Measurements from ENCODE around the gene NRARP. TPM values are rescaled to one million over a fixed set of nuclear protein-coding genes. Genes with fewer than 3 reads are reported as not detected.

Gene NRARP
- total and polyA plus RNA-seq, 2 of the 8 experiments (the other 6 are each of a cell fraction or from before 2014, with no cell fraction given): 32.5 to 37.2 TPM

DNA sequence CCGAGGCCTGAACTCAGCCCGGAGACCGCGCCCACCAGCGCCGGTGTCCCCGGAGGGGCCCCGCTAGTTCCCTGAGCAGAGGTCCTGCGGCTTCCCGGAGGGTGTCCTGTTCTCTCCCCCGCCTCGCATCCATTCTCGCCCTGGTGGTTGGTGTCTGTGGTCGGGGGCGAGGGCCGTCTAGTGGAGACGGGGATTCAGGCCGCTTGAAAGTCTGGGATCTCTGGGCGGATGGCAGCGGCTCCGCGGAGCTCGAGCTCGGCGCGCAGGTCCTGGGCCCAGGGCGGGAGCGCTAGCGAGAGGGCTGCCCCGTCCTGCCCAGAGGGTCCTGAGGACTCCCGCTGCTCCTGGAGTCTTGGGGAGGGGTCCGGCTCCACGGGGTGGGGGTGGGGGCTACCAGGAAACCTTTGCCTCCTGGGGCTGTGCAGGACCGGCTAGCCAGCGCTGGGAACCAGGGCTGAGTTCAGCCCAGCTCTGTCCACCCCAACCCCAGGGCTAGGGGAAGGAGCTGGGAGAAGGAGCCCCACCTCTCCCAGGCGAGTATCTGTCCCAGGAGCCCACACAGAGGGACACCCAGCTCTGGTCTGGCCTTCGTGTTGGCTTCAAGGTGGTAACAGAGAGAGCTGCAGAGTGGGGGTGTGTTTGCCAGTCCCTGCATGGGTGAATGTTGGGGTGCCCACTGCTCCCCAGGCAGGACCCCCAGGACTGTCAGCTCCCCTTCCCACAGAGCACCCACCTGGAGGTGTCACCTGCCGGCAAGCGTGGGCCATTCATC, 20.5 kb downstream of the NRARP start:
- FAIRE-seq (no peak), DNase-seq (ENCODE audit: low read depth in 1 of 2, low spot score in 2 of 2) (peak in 1 of 2 experiments; percentile 80)
- peaks cover 0 to 12% (median 0%) of the 10 kb centered on the region in 4 experiments; a peak in 2 of 8 replicates for H3K36me3 ChIP-seq (ENCODE audit: control insufficient read depth in 2 of 4, insufficient read depth in 4 of 4, low read length in 3 of 4)
- H3K79me2 ChIP-seq (ENCODE audit: control insufficient read depth in 1 of 2, insufficient read depth in 2 of 2, low read length in 2 of 2): no peaks in the 10 kb centered on the region
- no peak overlapping the region for H2BK12ac ChIP-seq (ENCODE audit: low read depth, low read length)
- no peak overlapping the region for H2BK20ac ChIP-seq (ENCODE audit: low read length)
- H2BK120ac ChIP-seq (replicated peaks; ENCODE audit: low read depth, low read length): no peak overlapping the region
- POLR2A ChIA-PET (ENCODE audit: partially characterized antibody): interaction anchor here (0.6 to 2.0 kb wide), 14 partner anchors 8 to 80 kb away, joined by 3 to 6 read pairs (median 4); partner anchors contain the start of genes CYSRT1, NELFB, NRARP and TUBB4B
- H3K4me3 ChIP-seq (ENCODE audit: extremely low read depth in 1 of 4, insufficient read depth in 2 of 4, low read depth in 3 of 4, low read length in 4 of 4): peak overlapping the region; percentile 42 to 75 (median 54)
- WGBS, 2 experiments (ENCODE audit: extremely low coverage in 1 of 2, insufficient coverage in 1 of 2, insufficient read length in 1 of 2, insufficient replicate concordance in 2 of 2, low coverage in 1 of 2, low lambda C conversion rate in 2 of 2, missing lambda C conversion rate in 1 of 2): 7% methylated on average over 27 of the region's 39 CpGs; no CpG with 5 or more reads in 1 of the 2 experiments
- H2AK5ac ChIP-seq (ENCODE audit: low read depth, low read length): no peak overlapping the region
- no peak overlapping the region for H4K91ac ChIP-seq (replicated peaks; ENCODE audit: insufficient read length, low read length)
- no peak overlapping the region for H3K14ac ChIP-seq (ENCODE audit: insufficient read length)
- peak overlapping the region; percentile 78 for H3K4ac ChIP-seq (replicated peaks; ENCODE audit: insufficient read length, low read depth, low read length)
- no peak overlapping the region for H3K27ac ChIP-seq (ENCODE audit: low read depth, low read length)
- H4K5ac ChIP-seq (ENCODE audit: insufficient read length, low read depth, low read length): no peak overlapping the region
- peaks cover 11% of the 10 kb centered on the region; the same call in 1 of the 2 replicates for H3K23me2 ChIP-seq (ENCODE audit: low read depth, low read length)
- H3K4me1 ChIP-seq (replicated peaks in 1 of 4; ENCODE audit: control insufficient read depth in 3 of 4, insufficient read depth in 4 of 4, low read length in 3 of 4): peaks cover 0 to 18% (median 14%) of the 10 kb centered on the region in 4 experiments; a peak in 6 of 7 replicates
- peak overlapping the region; percentile 71 for H3K18ac ChIP-seq (ENCODE audit: extremely low read depth, low read length)
- no peak overlapping the region for H3K23ac ChIP-seq (ENCODE audit: insufficient read length)
- no peaks in the 10 kb centered on the region; a peak in 1 of 4 replicates for H3K9me3 ChIP-seq (ENCODE audit: insufficient read depth in 2 of 2, low read depth in 1 of 2, low read length in 1 of 2)
- 0 out of 2 replicates have a peak overlapping the region, but pooled peaks have one; percentile 16 for H4K8ac ChIP-seq (ENCODE audit: extremely low read depth, insufficient read depth, low read length)
- no peak overlapping the region; the same call in 1 of the 2 replicates for H2BK15ac ChIP-seq (ENCODE audit: low read length)
- H2AFZ ChIP-seq (ENCODE audit: low read length): no peak overlapping the region
- CTCF ChIA-PET (ENCODE audit: partially characterized antibody): interaction anchor here (0.7 to 3.8 kb wide), 14 partner anchors 9 to 1208 kb away, joined by 3 to 19 read pairs (median 4); partner anchors contain the start of gene NRARP
- no peak overlapping the region for H3K56ac ChIP-seq (replicated peaks; ENCODE audit: insufficient read length, low read depth, low read length)
- H3K27me3 ChIP-seq (replicated peaks in 1 of 4; ENCODE audit: control insufficient read depth in 3 of 4, extremely low read depth in 1 of 4, insufficient read depth in 3 of 4, low read length in 3 of 4): peaks cover 2 to 27% (median 14%) of the 10 kb centered on the region in 4 experiments; a peak in 6 of 7 replicates
- H4K20me1 ChIP-seq (replicated peaks in 1 of 2; ENCODE audit: control insufficient read depth in 1 of 2, insufficient read depth in 2 of 2, low read length in 2 of 2): peaks cover 0 to 8% of the 10 kb centered on the region in 2 experiments
- H2BK5ac ChIP-seq (ENCODE audit: low read depth, low read length): no peak overlapping the region
- H3K79me1 ChIP-seq (ENCODE audit: low read depth, low read length): no peaks in the 10 kb centered on the region; the same call in 1 of the 2 replicates
- peak overlapping the region; percentile 77 to 89 for H3K4me2 ChIP-seq (ENCODE audit: insufficient read depth in 1 of 2, low read depth in 2 of 2, low read length in 2 of 2)
- H3K9ac ChIP-seq (replicated peaks in 1 of 4; ENCODE audit: extremely low read depth in 1 of 4, low read depth in 3 of 4, low read length in 3 of 4): no peak overlapping the region
- TF ChIP-seq CTBP2 (IDR thresholded peaks at IDR 0.05; ENCODE audit: borderline replicate concordance, insufficient read depth, insufficient read length, low read length) (peak; percentile 19), NANOG (IDR thresholded peaks at IDR 0.05; ENCODE audit: insufficient read depth, low read depth, low read length, poor library complexity, severe bottlenecking) (no peak)
